ENCODE results near the gene CD4.

CD4 gene

GRCh38 chr12:6833189-6833890 is 44.0 kb downstream of the CD4 start:
- Histone ChIP-seq H3K9me3 (ENCODE audit: control insufficient read depth in 1 of 2, low read length in 2 of 2) (no peaks in the 10 kb centered on the region), H3K4me3 (ENCODE audit: low read depth in 1 of 2, low read length in 2 of 2) (no peak overlapping the region), H3K4me1 (ENCODE audit: control insufficient read depth in 1 of 2, insufficient read depth in 2 of 2, low read length in 2 of 2) (peaks cover 0 to 16% of the 10 kb centered on the region in 2 donors), H3K27ac (ENCODE audit: low read length) (no peak overlapping the region), H3K27me3 (ENCODE audit: low read depth, low read length) (no peaks in the 10 kb centered on the region), H3K36me3 (ENCODE audit: control insufficient read depth in 1 of 2, insufficient read depth in 2 of 2, low read length in 2 of 2) (peaks cover 11 to 36% of the 10 kb centered on the region in 2 donors)

- H3K9me3 ChIP-seq (ENCODE audit: control insufficient read depth in 1 of 2, low read length in 2 of 2), result no peaks in the 10 kb centered on the region
- no peaks in the 10 kb centered on the region for H3K27me3 ChIP-seq (ENCODE audit: low read depth, low read length)
- H3K36me3 ChIP-seq (ENCODE audit: control insufficient read depth in 1 of 2, insufficient read depth in 2 of 2, low read length in 2 of 2), result peaks cover 11 to 44% of the 10 kb centered on the region in 2 donors
- no peak overlapping the region for H3K4me3 ChIP-seq (ENCODE audit: low read depth in 1 of 2, low read length in 2 of 2)
- H3K27ac ChIP-seq (ENCODE audit: low read length), result no peak overlapping the region
- peaks cover 0 to 12% of the 10 kb centered on the region in 2 donors for H3K4me1 ChIP-seq (ENCODE audit: control insufficient read depth in 1 of 2, insufficient read depth in 2 of 2, low read length in 2 of 2)
These were observed 44.9 kb downstream of the CD4 start for GRCh38 chr12:6834254-6834653.

GRCh38 chr12:6834873-6835272 is 45.5 kb downstream of the CD4 start:
- Histone ChIP-seq H3K36me3 (ENCODE audit: control insufficient read depth in 1 of 2, insufficient read depth in 2 of 2, low read length in 2 of 2) (peaks cover 11 to 50% of the 10 kb centered on the region in 2 donors), H3K27ac (ENCODE audit: low read length) (no peak overlapping the region), H3K4me3 (ENCODE audit: low read depth in 1 of 2, low read length in 2 of 2) (no peak overlapping the region)

GRCh38 chr12:6836851-6837250 is 47.5 kb downstream of the CD4 start:
- Histone ChIP-seq H3K4me1 (ENCODE audit: control insufficient read depth in 1 of 2, insufficient read depth in 2 of 2, low read length in 2 of 2) (peaks cover 0 to 3% of the 10 kb centered on the region in 2 donors), H3K9me3 (ENCODE audit: control insufficient read depth in 1 of 2, low read length in 2 of 2) (no peaks in the 10 kb centered on the region), H3K4me3 (ENCODE audit: low read depth in 1 of 2, low read length in 2 of 2) (no peak overlapping the region), H3K27ac (ENCODE audit: low read length) (no peak overlapping the region), H3K27me3 (ENCODE audit: low read depth, low read length) (no peaks in the 10 kb centered on the region), H3K36me3 (ENCODE audit: control insufficient read depth in 1 of 2, insufficient read depth in 2 of 2, low read length in 2 of 2) (peaks cover 8 to 41% of the 10 kb centered on the region in 2 donors)

More at GRCh38 chr12:6834873-6835272, 45.5 kb downstream of the CD4 start:
- H3K4me1 ChIP-seq (ENCODE audit: control insufficient read depth in 1 of 2, insufficient read depth in 2 of 2, low read length in 2 of 2), result peaks cover 0 to 9% of the 10 kb centered on the region in 2 donors
- H3K27me3 ChIP-seq (ENCODE audit: low read depth, low read length), result no peaks in the 10 kb centered on the region
- H3K9me3 ChIP-seq (ENCODE audit: control insufficient read depth in 1 of 2, low read length in 2 of 2), result no peaks in the 10 kb centered on the region

- no peak overlapping the region for H3K4me3 ChIP-seq (ENCODE audit: low read depth in 1 of 2, low read length in 2 of 2)
- H3K4me1 ChIP-seq (ENCODE audit: control insufficient read depth in 1 of 2, insufficient read depth in 2 of 2, low read length in 2 of 2), result peaks cover 0 to 3% of the 10 kb centered on the region in 2 donors
- H3K27ac ChIP-seq (ENCODE audit: low read length), result no peak overlapping the region
- no peaks in the 10 kb centered on the region for H3K9me3 ChIP-seq (ENCODE audit: control insufficient read depth in 1 of 2, low read length in 2 of 2)
- H3K27me3 ChIP-seq (ENCODE audit: low read depth, low read length), result no peaks in the 10 kb centered on the region
- H3K36me3 ChIP-seq (ENCODE audit: control insufficient read depth in 1 of 2, insufficient read depth in 2 of 2, low read length in 2 of 2), result peaks cover 5 to 41% of the 10 kb centered on the region in 2 donors
These were observed 48.2 kb downstream of the CD4 start for GRCh38 chr12:6837370-6838060.

GRCh38 chr12:6838854-6839253 is 49.5 kb downstream of the CD4 start:
- no peak overlapping the region for H3K27ac ChIP-seq (ENCODE audit: low read length)
- no peaks in the 10 kb centered on the region for H3K27me3 ChIP-seq (ENCODE audit: low read depth, low read length)
- no peaks in the 10 kb centered on the region for H3K9me3 ChIP-seq (ENCODE audit: control insufficient read depth in 1 of 2, low read length in 2 of 2)
- H3K36me3 ChIP-seq (ENCODE audit: control insufficient read depth in 1 of 2, insufficient read depth in 2 of 2, low read length in 2 of 2), result peaks cover 5 to 40% of the 10 kb centered on the region in 2 donors
- H3K4me1 ChIP-seq (ENCODE audit: control insufficient read depth in 1 of 2, insufficient read depth in 2 of 2, low read length in 2 of 2), result peaks cover 0 to 3% of the 10 kb centered on the region in 2 donors
- no peak overlapping the region for H3K4me3 ChIP-seq (ENCODE audit: low read depth in 1 of 2, low read length in 2 of 2)

- H3K27me3 ChIP-seq (ENCODE audit: low read depth, low read length), result no peaks in the 10 kb centered on the region
- no peak overlapping the region for H3K27ac ChIP-seq (ENCODE audit: low read length)
- no peak overlapping the region for H3K4me3 ChIP-seq (ENCODE audit: low read depth in 1 of 2, low read length in 2 of 2)
- no peaks in the 10 kb centered on the region for H3K9me3 ChIP-seq (ENCODE audit: control insufficient read depth in 1 of 2, low read length in 2 of 2)
- H3K36me3 ChIP-seq (ENCODE audit: control insufficient read depth in 1 of 2, insufficient read depth in 2 of 2, low read length in 2 of 2), result peaks cover 0 to 40% of the 10 kb centered on the region in 2 donors
- H3K4me1 ChIP-seq (ENCODE audit: control insufficient read depth in 1 of 2, insufficient read depth in 2 of 2, low read length in 2 of 2), result peaks cover 0 to 3% of the 10 kb centered on the region in 2 donors
These were observed 50.3 kb downstream of the CD4 start for GRCh38 chr12:6839482-6840201.

GRCh38 chr12:6840330-6840729 is 51.0 kb downstream of the CD4 start:
- Histone ChIP-seq H3K9me3 (ENCODE audit: control insufficient read depth in 1 of 2, low read length in 2 of 2) (no peaks in the 10 kb centered on the region), H3K27ac (ENCODE audit: low read length) (no peak overlapping the region), H3K36me3 (ENCODE audit: control insufficient read depth in 1 of 2, insufficient read depth in 2 of 2, low read length in 2 of 2) (peaks cover 0 to 47% of the 10 kb centered on the region in 2 donors), H3K4me3 (ENCODE audit: low read depth in 1 of 2, low read length in 2 of 2) (no peak overlapping the region), H3K27me3 (ENCODE audit: low read depth, low read length) (no peaks in the 10 kb centered on the region), H3K4me1 (ENCODE audit: control insufficient read depth in 1 of 2, insufficient read depth in 2 of 2, low read length in 2 of 2) (peaks cover 0 to 3% of the 10 kb centered on the region in 2 donors)

GRCh38 chr12:6840761-6841515 is 51.6 kb downstream of the CD4 start, which contains the start of gene GNB3:
Gene GNB3 (plus strand): TSS chr12:6840925. CDS start chr12:6841288, 363 bp downstream.
- Histone ChIP-seq H3K36me3 (ENCODE audit: control insufficient read depth in 1 of 2, insufficient read depth in 2 of 2, low read length in 2 of 2) (peaks cover 2 to 53% of the 10 kb centered on the region in 2 donors), H3K27ac (ENCODE audit: low read length) (no peak within 1 kb of the TSS), H3K27me3 (ENCODE audit: low read depth, low read length) (no peaks in the 10 kb centered on the region)

GRCh38 chr12:6842075-6842474 is 52.7 kb downstream of the CD4 start:
- peaks cover 0 to 3% of the 10 kb centered on the region in 2 donors for H3K4me1 ChIP-seq (ENCODE audit: control insufficient read depth in 1 of 2, insufficient read depth in 2 of 2, low read length in 2 of 2)
- peaks cover 9 to 62% of the 10 kb centered on the region in 2 donors for H3K36me3 ChIP-seq (ENCODE audit: control insufficient read depth in 1 of 2, insufficient read depth in 2 of 2, low read length in 2 of 2)
- H3K27me3 ChIP-seq (ENCODE audit: low read depth, low read length), result no peaks in the 10 kb centered on the region
- no peak overlapping the region for H3K4me3 ChIP-seq (ENCODE audit: low read depth in 1 of 2, low read length in 2 of 2)
- no peak overlapping the region for H3K27ac ChIP-seq (ENCODE audit: low read length)
- no peaks in the 10 kb centered on the region for H3K9me3 ChIP-seq (ENCODE audit: control insufficient read depth in 1 of 2, low read length in 2 of 2)

More at GRCh38 chr12:6840761-6841515, 51.6 kb downstream of the CD4 start, which contains the start of gene GNB3:
- Histone ChIP-seq H3K4me1 (ENCODE audit: control insufficient read depth in 1 of 2, insufficient read depth in 2 of 2, low read length in 2 of 2) (peaks cover 0 to 3% of the 10 kb centered on the region in 2 donors), H3K4me3 (ENCODE audit: low read depth in 1 of 2, low read length in 2 of 2) (no peak within 1 kb of the TSS), H3K9me3 (ENCODE audit: control insufficient read depth in 1 of 2, low read length in 2 of 2) (no peaks in the 10 kb centered on the region)

Measured in muscle layer of duodenum (tissue), 2 donors.